ENCODE measurements around the gene ZNF791. TPM values are rescaled to one million over a fixed set of nuclear protein-coding genes. Genes with fewer than 3 reads are reported as not detected.

Gene ZNF791
- total and polyA plus RNA-seq, 9 donors: 13.6 to 44.3 (median 34.0) TPM

GRCh38 chr19:12672744-12673143 is 62.0 kb downstream of the ZNF791 start:
- H3K36me3 ChIP-seq: no peaks in the 10 kb centered on the region

GRCh38 chr19:12675399-12675798 is 64.7 kb downstream of the ZNF791 start:
- Histone ChIP-seq H3K4me1 (ENCODE audit: insufficient read depth) (peaks cover 2% of the 10 kb centered on the region), H3K9me3 (no peaks in the 10 kb centered on the region), H3K27ac (no peak overlapping the region), H3K4me3 (no peak overlapping the region), H3K36me3 (no peaks in the 10 kb centered on the region), H3K27me3 (no peaks in the 10 kb centered on the region)
- WGBS, 3 donors: 90 to 93% (median 93%) methylated on average over 10 of the region's 10 CpGs
- no peak for TF ChIP-seq EP300 (IDR thresholded peaks at IDR 0.05)
- TF ChIP-seq POLR2A (IDR thresholded peaks at IDR 0.05): no peak
- TF ChIP-seq CTCF (IDR thresholded peaks at IDR 0.05): no peak
- DNase-seq: peak in 1 of 5 donors; percentile 19
- intact Hi-C loops (cut with DNase I): loop anchor here in 1 of 4 donors (10.0 kb wide), 1 partner anchor 101 kb away; no protein-coding TSS in a partner anchor

More at GRCh38 chr19:12672744-12673143, 62.0 kb downstream of the ZNF791 start:
- H3K4me3 ChIP-seq: no peak overlapping the region
- H3K27me3 ChIP-seq: no peaks in the 10 kb centered on the region
- intact Hi-C loops (cut with DNase I): loop anchor here in 1 of 4 donors (10.0 kb wide), 1 partner anchor 98 kb away; no protein-coding TSS in a partner anchor
- H3K9me3 ChIP-seq: no peaks in the 10 kb centered on the region
- 56 to 77% (median 65%) methylated on average over 9 to 10 of the region's 10 CpGs for WGBS, 3 donors
- no peak for TF ChIP-seq CTCF (IDR thresholded peaks at IDR 0.05)
- TF ChIP-seq EP300 (IDR thresholded peaks at IDR 0.05): no peak
- TF ChIP-seq POLR2A (IDR thresholded peaks at IDR 0.05): no peak
- DNase-seq: peak in 1 of 5 donors; percentile 19
- peaks cover 9% of the 10 kb centered on the region for H3K4me1 ChIP-seq (ENCODE audit: insufficient read depth)
- H3K27ac ChIP-seq: no peak overlapping the region

- 80 to 83% (median 81%) methylated on average over 15 of the region's 15 CpGs for WGBS, 3 donors
Observed at GRCh38 chr19:12675940-12676339, 65.2 kb downstream of the ZNF791 start.

GRCh38 chr19:12676384-12676792 is 65.7 kb downstream of the ZNF791 start:
- 19 to 28% (median 26%) methylated on average over 4 of the region's 4 CpGs for WGBS, 3 donors
- intact Hi-C loops (cut with DNase I): loop anchor here in 1 of 4 donors (10.0 kb wide), 1 partner anchor 102 kb away; no protein-coding TSS in a partner anchor
- peak; percentile 60 to 81 (median 70) for TF ChIP-seq CTCF (IDR thresholded peaks at IDR 0.05)
- TF ChIP-seq EP300 (IDR thresholded peaks at IDR 0.05): no peak
- Histone ChIP-seq H3K27me3 (no peaks in the 10 kb centered on the region), H3K4me1 (ENCODE audit: insufficient read depth) (no peaks in the 10 kb centered on the region), H3K9me3 (no peaks in the 10 kb centered on the region), H3K36me3 (no peaks in the 10 kb centered on the region), H3K4me3 (no peak overlapping the region), H3K27ac (no peak overlapping the region)
- peak; percentile 70 to 86 (median 80) for DNase-seq

More at GRCh38 chr19:12675940-12676339, 65.2 kb downstream of the ZNF791 start:
- H3K4me1 ChIP-seq (ENCODE audit: insufficient read depth): no peaks in the 10 kb centered on the region
- TF ChIP-seq CTCF (IDR thresholded peaks at IDR 0.05) (no peak), POLR2A (IDR thresholded peaks at IDR 0.05) (no peak), EP300 (IDR thresholded peaks at IDR 0.05) (no peak)
- H3K36me3 ChIP-seq: no peaks in the 10 kb centered on the region
- peak in 1 of 5 donors; percentile 26 for DNase-seq
- intact Hi-C loops (cut with DNase I): loop anchor here in 1 of 4 donors (10.0 kb wide), 1 partner anchor 101 kb away; no protein-coding TSS in a partner anchor
- no peak overlapping the region for H3K27ac ChIP-seq
- no peaks in the 10 kb centered on the region for H3K27me3 ChIP-seq
- no peaks in the 10 kb centered on the region for H3K9me3 ChIP-seq
- H3K4me3 ChIP-seq: no peak overlapping the region
